Measurements from ENCODE around the gene LENEP.

Gene LENEP

DNA sequence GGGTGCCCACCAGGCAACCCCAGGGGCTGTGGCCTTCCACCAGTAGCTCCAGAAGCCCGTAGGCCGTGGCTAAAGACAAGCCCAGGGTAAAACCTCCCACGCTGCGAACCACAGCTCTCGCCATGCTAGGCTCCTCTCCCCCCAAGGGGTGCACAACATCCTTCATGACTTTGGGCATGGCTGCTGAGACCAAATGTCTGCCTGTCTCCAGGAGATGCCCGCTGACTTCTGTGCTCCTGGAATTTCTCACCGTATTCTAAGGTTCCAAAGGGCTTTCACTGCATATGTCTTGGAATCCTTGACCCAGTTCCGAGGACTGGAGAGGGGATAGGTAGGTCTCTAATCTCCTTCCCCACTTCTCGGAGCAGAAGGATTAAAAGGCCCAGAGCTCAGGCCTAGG lies 40.1 kb downstream of the LENEP start, which contains the start of the genes DCST1 and DCST2:
Gene DCST1 (plus strand): TSS at position 301 of the 400 bp plus-strand sequence. CDS start 213 bp downstream, outside the sequence.
Gene DCST2 (minus strand): TSS at position 258 of the 400 bp plus-strand sequence. CDS start 80 bp downstream, at position 178.
- no peak for DNase-seq

DNA sequence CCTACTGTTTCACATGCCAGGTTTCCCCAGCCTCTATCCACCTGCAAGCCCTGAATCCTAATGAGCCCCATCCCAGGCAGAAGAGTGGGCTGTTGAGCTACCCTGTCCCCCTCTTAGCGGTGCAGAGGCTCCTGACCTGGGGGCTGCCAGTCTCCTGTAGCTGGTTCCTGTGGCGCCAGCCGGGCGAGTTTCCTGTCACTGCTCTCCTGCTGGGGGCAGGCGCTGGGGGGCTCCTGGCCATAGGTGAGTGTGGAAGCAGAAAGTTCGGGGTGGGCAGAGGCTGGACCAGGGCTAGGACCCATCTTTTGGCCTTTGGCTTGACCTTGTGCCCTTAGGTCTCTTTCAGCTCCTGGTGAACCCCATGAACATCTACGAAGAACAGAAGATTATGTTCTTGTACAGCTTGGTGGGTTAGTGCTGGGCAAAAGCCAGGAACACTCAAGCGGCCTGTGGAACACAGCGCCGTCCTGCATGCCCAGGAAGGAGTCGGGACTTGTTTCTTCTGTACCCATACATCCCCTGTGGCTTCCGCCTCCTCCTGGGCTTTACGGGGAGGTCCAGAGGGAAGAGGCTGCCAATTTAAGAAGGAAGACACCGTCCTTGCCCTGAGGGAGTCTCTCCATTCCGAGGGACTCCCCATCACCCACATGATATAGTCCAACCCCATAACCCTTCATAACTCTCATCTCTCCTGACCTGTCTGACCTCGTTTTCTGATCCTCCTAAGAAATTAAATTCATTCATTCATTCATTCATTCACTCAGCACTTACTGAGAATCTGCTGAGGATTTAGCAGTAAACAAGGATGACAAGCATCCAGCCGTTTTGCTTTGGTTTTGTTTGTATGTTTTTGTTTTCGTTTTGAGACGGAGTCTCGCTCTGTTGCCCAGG lies 41.2 kb downstream of the LENEP start:
- no peak for DNase-seq

DNA sequence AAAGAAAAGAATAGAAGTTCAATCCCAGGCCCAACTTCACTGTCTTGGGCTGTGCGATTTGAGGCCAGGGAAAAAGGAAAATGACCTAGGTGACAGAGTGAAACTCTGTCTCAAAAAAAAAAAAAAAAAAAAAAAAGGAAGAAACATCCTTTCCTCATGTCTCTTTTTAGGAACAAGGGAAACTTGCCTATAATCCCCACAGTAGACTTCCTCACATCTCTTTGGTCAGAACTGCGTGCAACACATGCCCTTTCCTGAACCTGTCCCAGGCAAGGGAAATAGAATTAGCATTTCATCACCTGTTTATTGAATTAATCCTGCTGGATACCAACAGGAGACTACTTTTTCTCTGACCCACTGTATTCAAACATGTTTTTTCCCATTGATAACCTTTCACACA lies 42.5 kb downstream of the LENEP start:
- DNase-seq: no peak

DNA sequence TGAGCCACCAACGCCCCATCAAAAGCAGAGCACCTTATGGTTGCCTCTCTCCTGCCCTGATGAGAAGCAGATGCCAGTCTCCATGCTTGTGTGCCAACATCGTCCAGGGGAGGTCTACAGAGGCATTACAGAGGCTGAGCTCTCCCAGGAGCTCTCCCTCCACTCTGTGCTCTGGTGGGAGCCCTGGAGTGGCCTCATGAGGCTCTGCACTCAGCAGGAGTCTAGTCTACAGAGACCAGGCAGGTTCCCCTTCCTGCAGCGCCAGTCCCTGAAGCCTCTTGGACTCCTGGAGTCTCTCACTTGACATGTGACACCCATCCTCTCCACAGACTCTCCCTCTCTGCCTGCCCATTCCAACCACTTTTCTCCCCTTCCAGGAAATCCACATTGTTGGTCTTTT lies 43.7 kb downstream of the LENEP start:
- no peak for DNase-seq

DNA sequence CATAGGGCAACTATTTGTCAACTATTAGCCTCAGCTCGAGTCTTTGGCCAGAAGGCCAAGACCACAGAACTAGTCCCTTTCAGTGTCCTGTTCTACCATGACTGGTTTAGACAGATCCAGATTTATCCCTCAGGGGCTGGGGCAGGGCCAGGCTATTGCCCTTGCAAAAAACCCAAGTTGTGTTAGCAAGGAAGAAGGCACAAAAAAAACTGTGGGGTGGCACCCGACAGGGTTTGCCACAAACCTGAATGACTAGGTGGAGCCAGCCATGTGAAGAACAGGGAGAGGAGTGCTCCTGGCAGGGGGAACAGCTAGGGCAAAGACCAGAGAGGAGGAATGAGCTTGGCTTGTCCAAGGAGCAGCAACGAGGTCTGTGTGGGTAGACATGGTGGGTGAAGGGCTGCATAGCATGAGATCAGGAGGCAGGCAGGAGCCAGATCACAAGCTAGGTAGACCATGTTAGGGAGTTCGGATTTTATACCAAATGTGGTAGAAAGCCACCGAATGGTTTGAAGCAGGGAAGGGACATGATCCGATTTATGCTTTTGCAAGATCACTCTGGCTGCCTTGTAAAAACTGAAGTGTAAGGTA lies 44.6 kb downstream of the LENEP start:
- no peak for DNase-seq

DNA sequence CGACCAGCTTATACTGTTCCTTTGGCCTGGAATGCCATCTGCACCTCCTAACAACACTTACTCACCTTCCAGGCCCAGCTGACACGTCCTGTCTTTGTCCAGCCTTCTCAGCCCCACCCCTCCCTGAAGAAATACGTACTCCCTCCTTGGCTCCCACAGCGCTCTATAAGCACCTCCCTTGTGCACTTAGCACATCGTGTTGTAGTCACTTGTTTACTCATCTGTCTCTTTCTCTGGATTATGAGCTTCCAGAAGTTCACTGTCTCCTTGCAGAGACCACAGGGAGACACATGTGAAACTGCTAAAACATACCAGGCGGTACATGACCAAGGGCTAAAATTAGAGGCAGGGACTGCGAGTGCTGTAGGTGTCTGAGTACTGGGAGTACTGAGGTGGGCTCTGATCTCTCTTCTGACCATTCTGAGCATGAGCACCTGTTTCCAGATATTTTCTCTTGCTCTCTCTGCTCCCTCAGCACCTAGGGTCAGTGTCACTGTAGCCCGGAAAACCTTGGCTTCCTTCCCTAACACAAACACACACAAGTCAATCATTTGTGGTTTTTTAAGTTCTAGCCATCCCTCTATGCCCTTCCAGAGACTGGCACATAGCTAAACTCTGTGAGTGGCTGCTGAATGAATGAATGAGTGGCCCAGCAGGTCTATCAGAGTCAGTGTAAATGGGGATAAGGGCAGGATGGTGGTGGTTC lies 45.4 kb downstream of the LENEP start:
- no peak for DNase-seq

DNA sequence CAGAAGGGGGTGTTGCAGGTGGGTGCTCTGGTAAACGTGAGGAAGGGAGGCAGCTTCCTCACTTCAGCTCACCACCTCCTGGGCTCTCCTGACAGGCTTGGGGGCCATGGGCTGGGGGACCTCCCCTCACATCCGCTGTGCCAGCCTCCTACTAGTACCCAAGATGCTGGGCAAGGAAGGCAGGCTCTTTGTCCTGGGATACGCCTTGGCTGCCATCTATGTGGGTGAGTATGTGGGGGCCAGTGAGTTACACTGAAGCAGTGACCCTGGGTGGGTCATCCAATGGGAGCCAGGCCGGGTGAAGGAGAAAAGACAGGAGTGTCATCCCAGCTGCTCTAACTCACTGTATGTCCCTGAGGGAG lies 45.9 kb downstream of the LENEP start:
- no peak for DNase-seq

DNA sequence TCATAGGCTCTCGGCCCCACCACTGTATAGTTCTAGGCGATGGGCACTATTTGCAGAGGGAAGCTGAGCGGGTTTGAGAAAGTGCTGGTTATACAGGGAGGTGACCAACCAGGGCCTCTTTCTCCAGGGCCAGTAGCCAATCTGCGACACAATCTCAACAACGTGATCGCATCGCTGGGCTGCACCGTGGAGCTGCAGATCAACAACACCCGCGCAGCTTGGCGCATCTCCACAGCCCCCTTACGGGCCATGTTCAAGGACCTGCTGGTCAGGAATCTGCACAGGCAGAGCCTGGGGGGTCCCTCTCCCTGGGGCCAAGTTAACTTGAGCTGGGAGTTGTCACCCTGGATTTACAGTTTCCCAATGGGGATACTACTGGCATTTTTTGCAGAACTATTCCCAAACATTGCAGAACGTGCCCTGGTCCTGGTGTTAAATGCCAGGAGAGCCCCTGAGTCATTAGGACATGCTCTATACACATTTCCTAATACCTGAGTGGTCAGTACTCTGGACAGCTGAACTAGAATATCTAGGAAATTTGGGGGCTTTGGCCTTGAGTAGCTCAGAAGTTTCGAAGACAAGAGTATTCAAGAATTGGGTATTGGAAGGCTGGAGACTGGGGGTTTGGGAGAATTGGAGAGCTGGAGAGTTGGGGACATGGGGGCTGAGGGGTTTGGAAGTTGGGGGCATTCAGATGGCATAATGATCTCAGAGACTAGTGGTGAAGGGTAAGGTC lies 47.1 kb downstream of the LENEP start:
- no peak for DNase-seq

DNA sequence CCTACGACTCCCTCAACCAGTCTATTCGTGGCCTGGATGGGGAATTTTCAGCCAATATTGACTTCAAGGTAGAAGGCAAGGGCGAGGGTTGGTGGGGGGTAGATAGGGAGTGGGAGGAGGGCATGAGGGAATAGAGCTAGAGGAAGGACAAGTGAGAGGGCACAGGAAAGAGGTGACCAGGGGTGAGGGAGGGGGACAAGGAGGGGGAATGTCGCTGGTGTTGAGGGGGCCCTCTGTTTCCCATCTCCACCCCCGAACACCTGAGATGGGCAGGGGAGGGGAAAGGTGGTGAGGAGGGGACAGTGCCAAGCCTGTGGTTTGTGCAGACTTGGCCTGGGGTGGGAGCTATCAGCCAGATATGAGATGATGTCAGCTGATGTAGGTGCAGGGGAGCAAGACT lies 49.4 kb downstream of the LENEP start:
- DNase-seq: no peak

DNA sequence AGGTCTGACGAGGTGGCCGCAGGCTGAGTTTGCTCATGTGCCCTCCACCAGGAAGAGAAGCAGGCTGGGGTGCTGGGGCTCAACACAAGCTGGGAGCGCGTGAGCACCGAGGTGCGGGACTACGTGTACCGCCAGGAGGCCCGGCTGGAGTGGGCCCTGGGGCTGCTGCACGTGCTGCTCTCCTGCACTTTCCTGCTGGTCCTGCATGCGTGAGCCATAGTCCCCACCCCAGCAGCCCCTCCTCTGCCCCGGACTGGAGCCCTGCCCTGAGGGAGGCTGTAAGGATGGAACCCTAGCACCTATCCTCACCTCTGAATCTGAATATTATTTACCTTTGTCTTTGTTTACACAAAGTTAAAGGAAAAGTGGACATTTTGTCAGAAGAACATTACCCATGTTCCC lies 49.9 kb downstream of the LENEP start:
- no peak for DNase-seq

DNA sequence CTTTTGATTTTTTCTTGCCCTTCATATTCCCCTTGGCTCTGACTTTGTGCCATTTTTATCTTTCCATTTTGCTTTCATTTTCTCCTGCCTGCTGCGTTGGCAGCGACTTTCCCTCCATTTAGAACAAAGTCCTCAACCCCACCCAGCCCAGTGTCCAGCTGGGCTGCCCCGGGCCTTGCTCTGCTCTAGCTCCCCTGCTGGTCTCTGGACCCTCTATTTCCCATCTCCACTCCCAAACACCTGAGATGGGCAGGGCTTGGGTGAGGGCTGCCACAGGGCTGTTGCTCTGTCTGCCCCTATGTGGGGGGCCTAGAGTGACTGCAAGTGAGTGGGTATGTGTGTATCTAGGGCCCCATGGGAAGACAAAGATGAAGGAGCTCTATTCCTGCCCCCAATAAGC lies 50.4 kb downstream of the LENEP start:
- DNase-seq: no peak
